GM23338 (cell line): ENCODE data around the gene SLC24A4. TPM values are rescaled to one million over a fixed set of nuclear protein-coding genes. Genes with fewer than 3 reads are reported as not detected.
A peak's percentile ranks its signal among the peaks of the same experiment; 100 is the strongest.

Source experiments
- ATAC-seq: fragments of 200-7000 bp; cut with Tn5 transposase; 3 replicates; pipeline ENCODE4 v1.9.1; 2020
- DNase-seq: peaks from one replicate; pipeline ENCODE4 v3.0.0-alpha.2; 2015; ENCODE audit warnings: low spot score
- H2AFZ ChIP-seq: fragments of 200-600 bp; sonication (generic); 2 replicates; pipeline ENCODE4 v1.8.0; 2016; ENCODE audit warnings: antibody characterized with exemption, mild to moderate bottlenecking, moderate library complexity
- H3F3A ChIP-seq: fragments of 200-600 bp; sonication (generic); replicated peaks from 2 replicates; pipeline ENCODE4 v1.8.0; 2017; ENCODE audit warnings: antibody characterized with exemption, mixed run types, low read depth
- H3K27ac ChIP-seq: fragments of 200-600 bp; sonication (generic); 2 replicates; pipeline ENCODE4 v1.6.1; 2016; ENCODE audit warnings: low read depth
- H3K27me3 ChIP-seq: fragments of 200-600 bp; sonication (generic); 2 replicates; pipeline ENCODE4 v1.8.0; 2016; ENCODE audit warnings: mild to moderate bottlenecking, mixed run types, moderate library complexity; ENCODE audit not compliant: insufficient read depth
- H3K36me3 ChIP-seq: fragments of 200-600 bp; sonication (generic); 2 replicates; pipeline ENCODE4 v1.8.0; 2016; ENCODE audit warnings: mild to moderate bottlenecking; ENCODE audit not compliant: insufficient read depth
- H3K4me1 ChIP-seq: fragments of 200-600 bp; sonication (generic); 2 replicates; pipeline ENCODE4 v1.8.0; 2016; ENCODE audit warnings: mild to moderate bottlenecking, moderate library complexity; ENCODE audit not compliant: insufficient read depth
- H3K4me2 ChIP-seq: fragments of 200-600 bp; sonication (generic); 2 replicates; pipeline ENCODE4 v1.7.1; 2017; ENCODE audit warnings: mixed run types
- H3K4me3 ChIP-seq: fragments of 200-600 bp; sonication (generic); 2 replicates; pipeline ENCODE4 v1.6.1; 2016; ENCODE audit warnings: mixed run types
- H3K79me2 ChIP-seq: fragments of 200-600 bp; sonication (generic); replicated peaks from 2 replicates; pipeline ENCODE4 v1.8.0; 2017; ENCODE audit warnings: mild to moderate bottlenecking; ENCODE audit not compliant: insufficient read depth
- H3K9me2 ChIP-seq: fragments of 200-600 bp; sonication (generic); 2 replicates; pipeline ENCODE4 v1.8.0; 2017; ENCODE audit not compliant: insufficient read depth
- H4K20me1 ChIP-seq: fragments of 200-600 bp; sonication (generic); replicated peaks from 2 replicates; pipeline ENCODE4 v1.8.0; 2017; ENCODE audit warnings: mild to moderate bottlenecking; ENCODE audit not compliant: insufficient read depth
- H3K27ac Mint-ChIP-seq: 2 replicates; pipeline ENCODE4 v1.8.0; 2020; ENCODE audit warnings: inconsistent platforms, mild to moderate bottlenecking, moderate library complexity, mixed read lengths
- H3K27me3 Mint-ChIP-seq: 3 replicates; pipeline ENCODE4 v1.8.0; 2022; ENCODE audit warnings: low read depth, mild to moderate bottlenecking, moderate library complexity, mixed read lengths, inconsistent platforms; ENCODE audit not compliant: insufficient read depth, poor library complexity
- H3K36me3 Mint-ChIP-seq: 3 replicates; pipeline ENCODE4 v1.8.0; 2021; ENCODE audit warnings: low read depth, mild to moderate bottlenecking, inconsistent platforms, moderate library complexity, mixed read lengths
- H3K4me1 Mint-ChIP-seq: 3 replicates; pipeline ENCODE4 v1.8.0; 2020; ENCODE audit warnings: mild to moderate bottlenecking, inconsistent platforms, mixed read lengths
- H3K4me3 Mint-ChIP-seq: 3 replicates; pipeline ENCODE4 v1.8.0; 2021; ENCODE audit warnings: moderate library complexity, mild to moderate bottlenecking, inconsistent platforms, mixed read lengths
- H3K9me3 Mint-ChIP-seq: 3 replicates; pipeline ENCODE4 v1.8.0; 2020; ENCODE audit warnings: moderate library complexity, mild to moderate bottlenecking, inconsistent platforms, mixed read lengths
- CREB1 ChIP-seq: fragments of 250-450 bp; sonication (Bioruptor Pico); IDR thresholded peaks from 2 replicates; pipeline ENCODE4 v1.5.0; 2020; ENCODE audit warnings: low read depth, mild to moderate bottlenecking, moderate library complexity
- EZH2 ChIP-seq: fragments of 200-600 bp; sonication (generic); IDR thresholded peaks from one replicate; pipeline ENCODE4 v1.8.0; 2017; ENCODE audit warnings: antibody characterized with exemption, mild to moderate bottlenecking, low read depth; ENCODE audit not compliant: unreplicated experiment
- EZH2phosphoT487 ChIP-seq: fragments of 200-600 bp; sonication (generic); IDR thresholded peaks from one replicate; pipeline ENCODE4 v1.8.1; 2018; ENCODE audit warnings: antibody characterized with exemption; ENCODE audit not compliant: unreplicated experiment
- JUNB ChIP-seq: IDR thresholded peaks from one replicate; pipeline ENCODE4 v1.6.1; 2016; ENCODE audit warnings: antibody characterized with exemption; ENCODE audit not compliant: unreplicated experiment
- STAT1 ChIP-seq: IDR thresholded peaks from one replicate; pipeline ENCODE4 v1.6.1; 2016; ENCODE audit warnings: antibody characterized with exemption; ENCODE audit not compliant: unreplicated experiment
- ZNF114 ChIP-seq: fragments of 250-450 bp; sonication (Bioruptor Pico); IDR thresholded peaks from 2 replicates; pipeline ENCODE4 v1.5.0; 2020; ENCODE audit warnings: mild to moderate bottlenecking, moderate library complexity
- polyA plus RNA-seq: library from polyadenylated mRNA; unstranded; fragments of >200 nt; fragmentation: Nextera tagmentation; extraction: Ambion mirVana; gene quantifications from 2 replicates; pipeline ENCODE4 v1.2.1, GENCODE V29; 2016
- total RNA-seq: library from RNA; depleted of rRNA; stranded (reverse); fragments of >200 nt; shearing (Covaris generic); gene quantifications from 2 replicates; pipeline ENCODE4 v1.2.3, GENCODE V29; 2014
- TF ChIP-seq, protein P1 (sequence below): IDR thresholded peaks from 2 replicates; pipeline ENCODE4 v1.6.1; 2016; ENCODE audit warnings: antibody characterized with exemption
- TF ChIP-seq, protein P2 (sequence below): fragments of 250-450 bp; sonication (Bioruptor Pico); IDR thresholded peaks from 2 replicates; pipeline ENCODE4 v1.5.0; 2020; ENCODE audit warnings: mild to moderate bottlenecking, moderate library complexity

SLC24A4 gene
- total and polyA plus RNA-seq, 2 experiments from 2014 or later: 0.06 to 0.38 TPM

DNA sequence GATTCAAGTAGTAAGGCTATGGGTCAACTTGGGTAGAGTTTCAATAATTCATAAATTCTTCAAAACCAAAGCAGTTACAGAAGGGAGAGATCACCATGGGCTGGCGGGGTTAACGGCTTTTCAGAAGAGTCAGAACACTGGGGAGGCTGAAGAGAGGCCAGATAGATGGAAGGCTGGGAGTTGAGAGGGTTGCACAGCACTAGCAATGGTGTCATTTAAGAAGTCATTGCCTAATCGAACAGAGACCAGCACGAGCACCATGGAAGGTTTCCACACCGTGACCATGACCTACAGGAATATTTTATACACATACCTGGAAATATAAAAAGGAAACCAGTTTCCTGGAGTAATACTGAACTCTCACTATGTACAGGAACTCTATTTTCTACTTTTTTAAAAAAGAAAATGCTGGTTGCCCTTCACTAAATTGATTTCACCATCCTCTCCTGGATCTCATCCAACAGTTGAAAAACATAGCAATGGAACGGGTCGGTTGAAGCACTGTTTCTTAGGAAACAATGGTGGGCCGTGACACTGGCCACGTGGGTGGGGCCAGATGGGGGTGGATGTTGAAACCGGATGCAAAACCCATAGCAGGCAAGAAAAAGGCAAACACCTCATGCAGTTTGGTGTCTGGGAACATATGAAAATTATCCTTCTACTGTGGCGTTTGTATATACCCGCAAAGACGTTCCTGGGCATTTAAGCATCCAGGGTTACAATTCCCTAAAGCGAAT, 152.7 kb downstream of the SLC24A4 start:
- no peak overlapping the region for H3K4me3 Mint-ChIP-seq
- DNase-seq (no peak), ATAC-seq (no peak)
- TF ChIP-seq STAT1: no peak
- TF ChIP-seq, protein P1, sequence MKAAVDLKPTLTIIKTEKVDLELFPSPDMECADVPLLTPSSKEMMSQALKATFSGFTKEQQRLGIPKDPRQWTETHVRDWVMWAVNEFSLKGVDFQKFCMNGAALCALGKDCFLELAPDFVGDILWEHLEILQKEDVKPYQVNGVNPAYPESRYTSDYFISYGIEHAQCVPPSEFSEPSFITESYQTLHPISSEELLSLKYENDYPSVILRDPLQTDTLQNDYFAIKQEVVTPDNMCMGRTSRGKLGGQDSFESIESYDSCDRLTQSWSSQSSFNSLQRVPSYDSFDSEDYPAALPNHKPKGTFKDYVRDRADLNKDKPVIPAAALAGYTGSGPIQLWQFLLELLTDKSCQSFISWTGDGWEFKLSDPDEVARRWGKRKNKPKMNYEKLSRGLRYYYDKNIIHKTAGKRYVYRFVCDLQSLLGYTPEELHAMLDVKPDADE: no peak
- TF ChIP-seq JUNB: no peak
- no peak for TF ChIP-seq ZNF114 (CRISPR knock-in tag)
- TF ChIP-seq, protein P2, sequence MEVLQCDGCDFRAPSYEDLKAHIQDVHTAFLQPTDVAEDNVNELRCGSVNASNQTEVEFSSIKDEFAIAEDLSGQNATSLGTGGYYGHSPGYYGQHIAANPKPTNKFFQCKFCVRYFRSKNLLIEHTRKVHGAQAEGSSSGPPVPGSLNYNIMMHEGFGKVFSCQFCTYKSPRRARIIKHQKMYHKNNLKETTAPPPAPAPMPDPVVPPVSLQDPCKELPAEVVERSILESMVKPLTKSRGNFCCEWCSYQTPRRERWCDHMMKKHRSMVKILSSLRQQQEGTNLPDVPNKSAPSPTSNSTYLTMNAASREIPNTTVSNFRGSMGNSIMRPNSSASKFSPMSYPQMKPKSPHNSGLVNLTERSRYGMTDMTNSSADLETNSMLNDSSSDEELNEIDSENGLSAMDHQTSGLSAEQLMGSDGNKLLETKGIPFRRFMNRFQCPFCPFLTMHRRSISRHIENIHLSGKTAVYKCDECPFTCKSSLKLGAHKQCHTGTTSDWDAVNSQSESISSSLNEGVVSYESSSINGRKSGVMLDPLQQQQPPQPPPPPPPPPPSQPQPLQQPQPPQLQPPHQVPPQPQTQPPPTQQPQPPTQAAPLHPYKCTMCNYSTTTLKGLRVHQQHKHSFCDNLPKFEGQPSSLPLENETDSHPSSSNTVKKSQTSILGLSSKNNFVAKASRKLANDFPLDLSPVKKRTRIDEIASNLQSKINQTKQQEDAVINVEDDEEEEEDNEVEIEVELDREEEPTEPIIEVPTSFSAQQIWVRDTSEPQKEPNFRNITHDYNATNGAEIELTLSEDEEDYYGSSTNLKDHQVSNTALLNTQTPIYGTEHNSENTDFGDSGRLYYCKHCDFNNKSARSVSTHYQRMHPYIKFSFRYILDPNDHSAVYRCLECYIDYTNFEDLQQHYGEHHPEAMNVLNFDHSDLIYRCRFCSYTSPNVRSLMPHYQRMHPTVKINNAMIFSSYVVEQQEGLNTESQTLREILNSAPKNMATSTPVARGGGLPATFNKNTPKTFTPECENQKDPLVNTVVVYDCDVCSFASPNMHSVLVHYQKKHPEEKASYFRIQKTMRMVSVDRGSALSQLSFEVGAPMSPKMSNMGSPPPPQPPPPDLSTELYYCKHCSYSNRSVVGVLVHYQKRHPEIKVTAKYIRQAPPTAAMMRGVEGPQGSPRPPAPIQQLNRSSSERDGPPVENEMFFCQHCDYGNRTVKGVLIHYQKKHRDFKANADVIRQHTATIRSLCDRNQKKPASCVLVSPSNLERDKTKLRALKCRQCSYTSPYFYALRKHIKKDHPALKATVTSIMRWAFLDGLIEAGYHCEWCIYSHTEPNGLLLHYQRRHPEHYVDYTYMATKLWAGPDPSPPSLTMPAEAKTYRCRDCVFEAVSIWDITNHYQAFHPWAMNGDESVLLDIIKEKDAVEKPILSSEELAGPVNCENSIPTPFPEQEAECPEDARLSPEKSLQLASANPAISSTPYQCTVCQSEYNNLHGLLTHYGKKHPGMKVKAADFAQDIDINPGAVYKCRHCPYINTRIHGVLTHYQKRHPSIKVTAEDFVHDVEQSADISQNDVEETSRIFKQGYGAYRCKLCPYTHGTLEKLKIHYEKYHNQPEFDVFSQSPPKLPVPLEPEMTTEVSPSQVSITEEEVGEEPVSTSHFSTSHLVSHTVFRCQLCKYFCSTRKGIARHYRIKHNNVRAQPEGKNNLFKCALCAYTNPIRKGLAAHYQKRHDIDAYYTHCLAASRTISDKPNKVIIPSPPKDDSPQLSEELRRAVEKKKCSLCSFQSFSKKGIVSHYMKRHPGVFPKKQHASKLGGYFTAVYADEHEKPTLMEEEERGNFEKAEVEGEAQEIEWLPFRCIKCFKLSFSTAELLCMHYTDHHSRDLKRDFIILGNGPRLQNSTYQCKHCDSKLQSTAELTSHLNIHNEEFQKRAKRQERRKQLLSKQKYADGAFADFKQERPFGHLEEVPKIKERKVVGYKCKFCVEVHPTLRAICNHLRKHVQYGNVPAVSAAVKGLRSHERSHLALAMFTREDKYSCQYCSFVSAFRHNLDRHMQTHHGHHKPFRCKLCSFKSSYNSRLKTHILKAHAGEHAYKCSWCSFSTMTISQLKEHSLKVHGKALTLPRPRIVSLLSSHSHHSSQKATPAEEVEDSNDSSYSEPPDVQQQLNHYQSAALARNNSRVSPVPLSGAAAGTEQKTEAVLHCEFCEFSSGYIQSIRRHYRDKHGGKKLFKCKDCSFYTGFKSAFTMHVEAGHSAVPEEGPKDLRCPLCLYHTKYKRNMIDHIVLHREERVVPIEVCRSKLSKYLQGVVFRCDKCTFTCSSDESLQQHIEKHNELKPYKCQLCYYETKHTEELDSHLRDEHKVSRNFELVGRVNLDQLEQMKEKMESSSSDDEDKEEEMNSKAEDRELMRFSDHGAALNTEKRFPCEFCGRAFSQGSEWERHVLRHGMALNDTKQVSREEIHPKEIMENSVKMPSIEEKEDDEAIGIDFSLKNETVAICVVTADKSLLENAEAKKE (CRISPR knock-in tag): no peak
- TF ChIP-seq EZH2: no peak
- no peak for TF ChIP-seq EZH2phosphoT487
- TF ChIP-seq CREB1 (CRISPR knock-in tag): no peak
- no peaks in the 10 kb centered on the region for H3F3A ChIP-seq
- no peak overlapping the region for H3K27ac ChIP-seq
- H4K20me1 ChIP-seq: no peaks in the 10 kb centered on the region
- no peaks in the 10 kb centered on the region for H3K9me3 Mint-ChIP-seq
- no peaks in the 10 kb centered on the region for H3K36me3 Mint-ChIP-seq
- H3K27me3 Mint-ChIP-seq: peaks cover 2% of the 10 kb centered on the region
- H3K27me3 ChIP-seq: no peaks in the 10 kb centered on the region
- no peaks in the 10 kb centered on the region for H3K79me2 ChIP-seq
- no peak overlapping the region for H3K4me3 ChIP-seq
- H3K27ac Mint-ChIP-seq: no peak overlapping the region
- peaks cover 30% of the 10 kb centered on the region for H3K4me1 Mint-ChIP-seq
- H2AFZ ChIP-seq: peak overlapping the region; percentile 23; the same call in 1 of the 2 replicates
- no peak overlapping the region for H3K4me2 ChIP-seq
- peaks cover 10% of the 10 kb centered on the region; the same call in 1 of the 2 replicates for H3K9me2 ChIP-seq
- H3K4me1 ChIP-seq: peaks cover 10% of the 10 kb centered on the region
- H3K36me3 ChIP-seq: no peaks in the 10 kb centered on the region
